Transverse colon (tissue), 4 donors: Measurements from ENCODE around the gene ZYX.

Source experiments
- POLR2AphosphoS5 ChIP-seq, 3 donors: sonication (generic); formaldehyde crosslinking; IDR thresholded peaks; one replicate each; pipeline ENCODE4 v1.6.1; 2016; ENCODE audit warnings: antibody characterized with exemption in 3 of 3
- TF ChIP-seq, protein P1 (sequence below), 5 experiments: fragments of 200-600 bp in 3 of 5; fragments of 450-650 bp in 2 of 5; sonication (generic) in 3 of 5; IDR thresholded peaks; 1 replicate in 2 of 5; 2 replicates in 3 of 5; pipeline ENCODE4 v1.5.1; 2016 to 2017; ENCODE audit warnings: antibody characterized with exemption in 5 of 5, inconsistent platforms in 3 of 5, mild to moderate bottlenecking in 2 of 5, moderate library complexity in 1 of 5

DNA sequence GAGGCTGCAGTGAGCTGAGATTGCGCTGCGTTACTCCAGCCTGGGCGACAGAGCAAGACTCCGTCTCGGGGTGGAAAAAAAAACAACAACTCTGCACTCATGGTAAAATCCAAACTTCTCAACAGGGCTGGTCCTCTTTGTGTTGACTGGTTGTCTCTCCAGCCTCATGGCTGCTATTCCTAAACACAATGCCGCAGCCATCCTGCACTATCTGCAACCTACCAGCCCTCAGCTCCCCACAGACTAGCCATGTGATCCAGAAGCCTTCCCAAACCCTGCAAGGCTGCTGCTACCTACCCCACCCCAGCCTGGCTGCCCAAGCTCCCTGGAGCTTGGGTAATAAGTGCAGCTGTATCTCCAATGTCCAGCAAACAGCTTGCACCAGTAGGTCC, 11.7 kb downstream of the ZYX start:
- TF ChIP-seq, protein P1, sequence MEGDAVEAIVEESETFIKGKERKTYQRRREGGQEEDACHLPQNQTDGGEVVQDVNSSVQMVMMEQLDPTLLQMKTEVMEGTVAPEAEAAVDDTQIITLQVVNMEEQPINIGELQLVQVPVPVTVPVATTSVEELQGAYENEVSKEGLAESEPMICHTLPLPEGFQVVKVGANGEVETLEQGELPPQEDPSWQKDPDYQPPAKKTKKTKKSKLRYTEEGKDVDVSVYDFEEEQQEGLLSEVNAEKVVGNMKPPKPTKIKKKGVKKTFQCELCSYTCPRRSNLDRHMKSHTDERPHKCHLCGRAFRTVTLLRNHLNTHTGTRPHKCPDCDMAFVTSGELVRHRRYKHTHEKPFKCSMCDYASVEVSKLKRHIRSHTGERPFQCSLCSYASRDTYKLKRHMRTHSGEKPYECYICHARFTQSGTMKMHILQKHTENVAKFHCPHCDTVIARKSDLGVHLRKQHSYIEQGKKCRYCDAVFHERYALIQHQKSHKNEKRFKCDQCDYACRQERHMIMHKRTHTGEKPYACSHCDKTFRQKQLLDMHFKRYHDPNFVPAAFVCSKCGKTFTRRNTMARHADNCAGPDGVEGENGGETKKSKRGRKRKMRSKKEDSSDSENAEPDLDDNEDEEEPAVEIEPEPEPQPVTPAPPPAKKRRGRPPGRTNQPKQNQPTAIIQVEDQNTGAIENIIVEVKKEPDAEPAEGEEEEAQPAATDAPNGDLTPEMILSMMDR (IDR thresholded peaks at IDR 0.05), result no peak
- no peak for TF ChIP-seq POLR2AphosphoS5 (IDR thresholded peaks at IDR 0.05)
